Measurements from ENCODE around the gene SLC22A14. TPM values are rescaled to one million over a fixed set of nuclear protein-coding genes. Genes with fewer than 3 reads are reported as not detected.

Gene SLC22A14
- total and polyA plus RNA-seq, 10 donors = 0.04 to 0.60 (median 0.18) TPM; not detected in 6

- no peaks in the 10 kb centered on the region for H3K9me3 ChIP-seq
- H3K4me3 ChIP-seq = peak overlapping the region in 1 of 8 donors; percentile 21
- peaks cover 3 to 27% (median 6%) of the 10 kb centered on the region in 6 donors for H3K4me1 ChIP-seq
- H3K27ac ChIP-seq = peak overlapping the region in 4 of 8 donors; percentile 7 to 73 (median 55)
- no peak for TF ChIP-seq CTCF (IDR thresholded peaks at IDR 0.05 in 8 of 11, conservative IDR thresholded peaks at IDR 0.05 in 3 of 11)
- no peak for TF ChIP-seq POLR2AphosphoS5 (IDR thresholded peaks at IDR 0.05)
- no peak for TF ChIP-seq POLR2A (IDR thresholded peaks at IDR 0.05)
- 39 to 56% (median 45%) methylated on average over 5 of the region's 5 CpGs for WGBS, 5 donors
- H3K36me3 ChIP-seq = peaks cover 0 to 6% (median 0%) of the 10 kb centered on the region in 6 donors
- intact Hi-C loops (cut with DNase I; ENCODE audit: low total_unique reads) = no loop called here
- no peak for DNase-seq
- no peaks in the 10 kb centered on the region for H3K27me3 ChIP-seq (replicated peaks in 1 of 7)
Measured at GRCh38 chr3:38268087-38268486, 14.0 kb upstream of the SLC22A14 start.

GRCh38 chr3:38268522-38268921, 13.6 kb upstream of the SLC22A14 start:
- no peaks in the 10 kb centered on the region for H3K9me3 ChIP-seq
- peaks cover 3 to 27% (median 6%) of the 10 kb centered on the region in 6 donors for H3K4me1 ChIP-seq
- no peaks in the 10 kb centered on the region for H3K27me3 ChIP-seq (replicated peaks in 1 of 7)
- 26 to 51% (median 40%) methylated on average over 1 of the region's 1 CpG for WGBS, 5 donors
- H3K36me3 ChIP-seq = peaks cover 0 to 6% (median 0%) of the 10 kb centered on the region in 6 donors
- TF ChIP-seq POLR2AphosphoS5 (IDR thresholded peaks at IDR 0.05) (no peak), CTCF (IDR thresholded peaks at IDR 0.05 in 8 of 11, conservative IDR thresholded peaks at IDR 0.05 in 3 of 11) (no peak), POLR2A (IDR thresholded peaks at IDR 0.05) (no peak)
- H3K4me3 ChIP-seq = peak overlapping the region in 1 of 8 donors; percentile 21
- intact Hi-C loops (cut with DNase I; ENCODE audit: low total_unique reads) = no loop called here
- no peak for DNase-seq
- peak overlapping the region in 4 of 8 donors; percentile 7 to 73 (median 55) for H3K27ac ChIP-seq

- H3K4me3 ChIP-seq = no peak overlapping the region
- TF ChIP-seq POLR2A (IDR thresholded peaks at IDR 0.05) (no peak), CTCF (IDR thresholded peaks at IDR 0.05 in 8 of 11, conservative IDR thresholded peaks at IDR 0.05 in 3 of 11) (no peak), POLR2AphosphoS5 (IDR thresholded peaks at IDR 0.05) (no peak)
- H3K4me1 ChIP-seq = peaks cover 3 to 27% (median 6%) of the 10 kb centered on the region in 6 donors
- H3K27me3 ChIP-seq (replicated peaks in 1 of 7) = no peaks in the 10 kb centered on the region
- H3K9me3 ChIP-seq = no peaks in the 10 kb centered on the region
- WGBS, 5 donors = 85 to 93% (median 90%) methylated on average over 3 of the region's 3 CpGs
- no peak overlapping the region for H3K27ac ChIP-seq
- DNase-seq = no peak
- intact Hi-C loops (cut with DNase I; ENCODE audit: low total_unique reads) = no loop called here
- H3K36me3 ChIP-seq = peaks cover 0 to 21% (median 0%) of the 10 kb centered on the region in 6 donors
Measured at GRCh38 chr3:38270606-38271005, 11.5 kb upstream of the SLC22A14 start.

GRCh38 chr3:38271553-38271952, 10.5 kb upstream of the SLC22A14 start:
- 93 to 95% (median 93%) methylated on average over 5 of the region's 5 CpGs for WGBS, 5 donors
- TF ChIP-seq POLR2A (IDR thresholded peaks at IDR 0.05) (no peak), POLR2AphosphoS5 (IDR thresholded peaks at IDR 0.05) (no peak), CTCF (IDR thresholded peaks at IDR 0.05 in 8 of 11, conservative IDR thresholded peaks at IDR 0.05 in 3 of 11) (no peak)
- H3K36me3 ChIP-seq = peaks cover 0 to 23% (median 0%) of the 10 kb centered on the region in 6 donors
- intact Hi-C loops (cut with DNase I; ENCODE audit: low total_unique reads) = no loop called here
- DNase-seq = no peak
- no peak overlapping the region for H3K27ac ChIP-seq
- H3K4me3 ChIP-seq = no peak overlapping the region
- H3K4me1 ChIP-seq = peaks cover 3 to 27% (median 6%) of the 10 kb centered on the region in 6 donors
- no peaks in the 10 kb centered on the region for H3K27me3 ChIP-seq (replicated peaks in 1 of 7)
- H3K9me3 ChIP-seq = no peaks in the 10 kb centered on the region

Measured in spleen (tissue), 11 donors.